Endothelial cell of umbilical vein (primary cell): ENCODE measurements around the gene FAM53B. TPM values are rescaled to one million over a fixed set of nuclear protein-coding genes. Genes with fewer than 3 reads are reported as not detected.

Experiments
- BruUV-seq: library from RNA; stranded (reverse); fragments of 400-500 nt; replicated peaks from 2 replicates; lab custom pipeline; 2021; lab: Mats Ljungman, UMichigan
- CTCF ChIA-PET: fragments of 300-600, 350-600 bp; sonication (Branson Sonifier 250); formaldehyde crosslinking; loops from one replicate; lab custom pipeline; 2021; ENCODE audit warnings: antibody characterized with exemption, inconsistent platforms; lab: Charles Lee
- POLR2A ChIA-PET: fragments of 300-600, 350-600 bp; sonication (Branson Sonifier 250); formaldehyde crosslinking; loops from one replicate; lab custom pipeline; 2021; ENCODE audit warnings: antibody characterized with exemption, inconsistent platforms; lab: Charles Lee
- DNase-seq: peaks from one replicate; pipeline ENCODE4 v3.0.0-alpha.2; 2011; ENCODE audit warnings: low read depth, low spot score
- FAIRE-seq: peaks from 2 replicates; lab custom pipeline; 2011; peaks lifted over from hg19 to GRCh38; lab: Jason Lieb, UNC
- H2AFZ ChIP-seq: 2 replicates; pipeline ENCODE4 v1.6.0; 2012; ENCODE audit warnings: low read depth, low read length, control low read depth, inconsistent platforms
- H3K27ac ChIP-seq: 2 replicates; pipeline ENCODE4 v1.5.1; 2011; ENCODE audit warnings: low read depth, mild to moderate bottlenecking, control low read depth, low read length, moderate library complexity; ENCODE audit not compliant: insufficient read depth
- H3K27me3 ChIP-seq, 2 experiments: 2 replicates each; pipeline versions ENCODE4 v1.6.0 to v1.6.1; 2011; ENCODE audit warnings: low read length in 2 of 2, mixed read lengths in 1 of 2; ENCODE audit not compliant: control insufficient read depth in 2 of 2, insufficient read depth in 2 of 2
- H3K36me3 ChIP-seq, 2 experiments: 2 replicates in 1 of 2; 3 replicates in 1 of 2; pipeline ENCODE4 v1.5.1; 2011; ENCODE audit warnings: low read length in 2 of 2, mild to moderate bottlenecking in 1 of 2, moderate library complexity in 1 of 2; ENCODE audit not compliant: control insufficient read depth in 2 of 2, insufficient read depth in 2 of 2; ENCODE audit errors: extremely low read depth in 1 of 2
- H3K4me1 ChIP-seq: 3 replicates; pipeline ENCODE4 v1.5.1; 2011; ENCODE audit warnings: mild to moderate bottlenecking, low read length; ENCODE audit not compliant: control insufficient read depth, insufficient read depth; ENCODE audit errors: extremely low read depth
- H3K4me2 ChIP-seq: 2 replicates; pipeline ENCODE4 v1.6.1; 2011; ENCODE audit warnings: low read length, control low read depth, mixed read lengths; ENCODE audit not compliant: insufficient read depth
- H3K4me3 ChIP-seq, 3 experiments: fragments of 200-600 bp in 1 of 3; sonication (generic), shearing (Covaris generic) in 1 of 3; replicated peaks in 1 of 3; 2 replicates each; pipeline ENCODE4 v1.5.1; 2011 to 2016; ENCODE audit warnings: control low read depth in 3 of 3, low read length in 3 of 3, mild to moderate bottlenecking in 2 of 3, inconsistent platforms in 1 of 3, low read depth in 1 of 3, moderate library complexity in 1 of 3; ENCODE audit not compliant: insufficient read depth in 1 of 3
- H3K79me2 ChIP-seq: 2 replicates; pipeline ENCODE4 v1.6.0; 2012; ENCODE audit warnings: low read length, inconsistent platforms; ENCODE audit not compliant: control insufficient read depth, insufficient read depth
- H3K9ac ChIP-seq: replicated peaks from 2 replicates; pipeline ENCODE3; 2011; ENCODE audit warnings: low read length, control low read depth; ENCODE audit not compliant: insufficient read depth; ENCODE audit errors: extremely low read depth
- H3K9me1 ChIP-seq: replicated peaks from 3 replicates; pipeline ENCODE4 v1.6.0; 2011; ENCODE audit warnings: mild to moderate bottlenecking, low read length; ENCODE audit not compliant: control insufficient read depth, insufficient read depth; ENCODE audit errors: extremely low read depth
- H3K9me3 ChIP-seq: replicated peaks from 2 replicates; pipeline ENCODE4 v1.5.1; 2012; ENCODE audit warnings: low read length, inconsistent platforms; ENCODE audit not compliant: control insufficient read depth, insufficient read depth
- H4K20me1 ChIP-seq: replicated peaks from 2 replicates; pipeline ENCODE3; 2011; ENCODE audit warnings: mild to moderate bottlenecking, low read length; ENCODE audit not compliant: control insufficient read depth, insufficient read depth; ENCODE audit errors: extremely low read depth
- EZH2 ChIP-seq: IDR thresholded peaks from 2 replicates; pipeline ENCODE4 v1.6.1; 2012; ENCODE audit warnings: borderline replicate concordance, low read depth, mild to moderate bottlenecking, moderate library complexity, low read length, inconsistent platforms; ENCODE audit not compliant: severe bottlenecking
- GATA2 ChIP-seq: IDR thresholded peaks from 2 replicates; pipeline ENCODE4 v1.7.0; 2011; ENCODE audit warnings: low read depth, mild to moderate bottlenecking, moderate library complexity, mixed read lengths, low read length; ENCODE audit not compliant: insufficient read length, insufficient read depth
- JUN ChIP-seq: IDR thresholded peaks from 2 replicates; pipeline ENCODE4 v1.6.1; 2011; ENCODE audit warnings: borderline replicate concordance, low read depth; ENCODE audit not compliant: insufficient read length, insufficient read depth
- MYC ChIP-seq: IDR thresholded peaks from one replicate; pipeline ENCODE4 v1.6.1; 2011; ENCODE audit warnings: mild to moderate bottlenecking, low read depth, low read length
- POLR2A ChIP-seq: IDR thresholded peaks from 2 replicates; pipeline ENCODE4 v1.6.1; 2012; ENCODE audit warnings: low read depth, mild to moderate bottlenecking, control low read depth, low read length
- POLR2AphosphoS5 ChIP-seq: IDR thresholded peaks from 2 replicates; pipeline ENCODE4 v1.6.1; 2012; ENCODE audit warnings: low read depth, mild to moderate bottlenecking, control low read depth, low read length, moderate library complexity; ENCODE audit not compliant: insufficient read depth
- dilution Hi-C: fragments of 300-500 bp; cut with MboI; formaldehyde crosslinking; loops from one replicate; pipeline ENCODE4 v1.15.0; 2019; ENCODE audit warnings: low sequenced_read_pairs; ENCODE audit not compliant: extremely low pct_ligation_motif_present
- intact Hi-C: fragments of 100-400 bp; cut with micrococcal nuclease; formaldehyde crosslinking; loops from one replicate; pipeline ENCODE4 v1.10.0; 2022
- polyA plus RNA-seq, 4 experiments: library from polyadenylated mRNA; depleted of rRNA in 3 of 4; stranded (reverse) in 3 of 4; unstranded in 1 of 4; fragments of >200 nt; gene quantifications; 2 replicates each; pipeline versions ENCODE4 v1.2.1 to v1.2.3, GENCODE V29; 2011 to 2012; ENCODE audit warnings: missing spikeins in 1 of 4
- total RNA-seq: library from RNA; stranded (reverse); gene quantifications from 2 replicates; pipeline ENCODE4 v1.2.3, GENCODE V29; 2021
- TF ChIP-seq, protein P1 (sequence below), 2 donors: IDR thresholded peaks; 1 replicate in 1 of 2; 2 replicates in 1 of 2; pipeline ENCODE4 v1.5.1; 2011; ENCODE audit warnings: low read length in 2 of 2, mild to moderate bottlenecking in 2 of 2, moderate library complexity in 2 of 2, control low read depth in 1 of 2, inconsistent platforms in 1 of 2, low read depth in 1 of 2; ENCODE audit not compliant: insufficient read depth in 1 of 2; ENCODE audit errors: extremely low read depth in 1 of 2
- TF ChIP-seq, protein P2 (sequence below): IDR thresholded peaks from 2 replicates; pipeline ENCODE4 v1.6.1; 2011; ENCODE audit not compliant: insufficient read depth, insufficient read length

Gene FAM53B
- total and polyA plus RNA-seq, 2 donors (not counting 3 experiments of a cell fraction or from before 2014, with no cell fraction given) = 8.5 to 21.1 TPM

DNA sequence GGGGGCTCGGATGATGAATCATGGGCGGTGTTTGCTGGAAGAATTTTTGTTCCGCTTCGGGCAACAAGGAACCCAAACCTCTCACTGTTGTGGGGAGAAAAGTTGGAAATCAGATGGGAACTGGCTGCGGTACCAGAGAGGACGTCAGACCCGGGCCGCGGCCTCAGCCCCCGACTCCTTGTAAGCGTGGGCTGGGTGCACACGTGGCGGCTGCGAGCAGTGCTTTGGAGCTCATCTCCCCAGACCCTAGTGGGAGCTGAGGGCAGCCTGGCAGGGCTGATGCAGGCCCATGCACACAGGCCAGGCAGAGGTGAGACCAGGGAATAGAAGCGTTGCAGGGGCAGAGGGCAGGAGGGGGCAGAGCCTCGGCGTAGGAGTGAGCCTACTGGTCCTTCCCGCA is 136.5 kb downstream of the FAM53B start:
- no peaks in the 10 kb centered on the region for H4K20me1 ChIP-seq
- intact Hi-C loops (loop anchor here (10.0 kb wide), 1 partner anchor 1603 kb away; the partner anchor contains the start of genes ACADSB and IKZF5), dilution Hi-C loops (no loop called here)
- no peak overlapping the region for H2AFZ ChIP-seq
- no peaks in the 10 kb centered on the region for H3K79me2 ChIP-seq
- BruUV-seq = no TSS peak
- no peaks in the 10 kb centered on the region for H3K9me3 ChIP-seq
- DNase-seq = no peak
- H3K27me3 ChIP-seq = no peaks in the 10 kb centered on the region
- H3K36me3 ChIP-seq = no peaks in the 10 kb centered on the region
- no peak overlapping the region for H3K9ac ChIP-seq
- H3K4me3 ChIP-seq = no peak overlapping the region
- POLR2A ChIA-PET = no interaction called here
- CTCF ChIA-PET = interaction anchor here (2.6 kb wide), 1 partner anchor 133 kb away, joined by 19 read pairs; no protein-coding TSS in a partner anchor
- H3K27ac ChIP-seq = no peak overlapping the region
- no peaks in the 10 kb centered on the region for H3K9me1 ChIP-seq
- H3K4me2 ChIP-seq = no peak overlapping the region
- peaks cover 4% of the 10 kb centered on the region for H3K4me1 ChIP-seq
- no peak for FAIRE-seq
- TF ChIP-seq JUN = no peak
- TF ChIP-seq GATA2 = no peak
- no peak for TF ChIP-seq POLR2AphosphoS5
- TF ChIP-seq, protein P1, sequence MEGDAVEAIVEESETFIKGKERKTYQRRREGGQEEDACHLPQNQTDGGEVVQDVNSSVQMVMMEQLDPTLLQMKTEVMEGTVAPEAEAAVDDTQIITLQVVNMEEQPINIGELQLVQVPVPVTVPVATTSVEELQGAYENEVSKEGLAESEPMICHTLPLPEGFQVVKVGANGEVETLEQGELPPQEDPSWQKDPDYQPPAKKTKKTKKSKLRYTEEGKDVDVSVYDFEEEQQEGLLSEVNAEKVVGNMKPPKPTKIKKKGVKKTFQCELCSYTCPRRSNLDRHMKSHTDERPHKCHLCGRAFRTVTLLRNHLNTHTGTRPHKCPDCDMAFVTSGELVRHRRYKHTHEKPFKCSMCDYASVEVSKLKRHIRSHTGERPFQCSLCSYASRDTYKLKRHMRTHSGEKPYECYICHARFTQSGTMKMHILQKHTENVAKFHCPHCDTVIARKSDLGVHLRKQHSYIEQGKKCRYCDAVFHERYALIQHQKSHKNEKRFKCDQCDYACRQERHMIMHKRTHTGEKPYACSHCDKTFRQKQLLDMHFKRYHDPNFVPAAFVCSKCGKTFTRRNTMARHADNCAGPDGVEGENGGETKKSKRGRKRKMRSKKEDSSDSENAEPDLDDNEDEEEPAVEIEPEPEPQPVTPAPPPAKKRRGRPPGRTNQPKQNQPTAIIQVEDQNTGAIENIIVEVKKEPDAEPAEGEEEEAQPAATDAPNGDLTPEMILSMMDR (IDR thresholded peaks at IDR 0.05; ENCODE audit: extremely low read depth in 1 of 2, insufficient read depth in 1 of 2, low read depth in 1 of 2, low read length in 2 of 2) = no peak

DNA sequence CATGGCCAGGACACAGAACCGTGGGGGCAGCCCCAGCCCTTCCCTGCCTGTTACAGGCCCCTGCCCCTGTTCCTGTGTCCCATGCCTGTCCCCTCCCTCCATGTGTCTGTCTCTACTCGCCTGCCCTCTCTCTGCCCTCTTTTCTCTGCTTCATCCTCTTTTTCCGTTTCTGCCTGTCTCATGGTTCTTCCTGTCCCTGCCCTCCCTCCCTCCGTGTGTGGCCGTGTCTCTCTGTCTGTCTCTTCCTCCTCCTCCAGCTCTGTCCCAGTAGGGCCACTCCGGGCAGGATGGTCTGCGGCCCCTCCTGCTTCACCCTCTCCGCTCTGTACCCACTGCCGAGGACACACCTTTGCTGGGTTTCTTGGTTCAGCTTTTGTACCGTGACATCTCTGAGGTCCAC is 137.4 kb downstream of the FAM53B start:
- POLR2A ChIA-PET = no interaction called here

More for the DNA sequence above, 137.4 kb downstream of the FAM53B start:
- dilution Hi-C loops (no loop called here), intact Hi-C loops (loop anchor here (10.0 kb wide), 1 partner anchor 1602 kb away; the partner anchor contains the start of genes ACADSB and IKZF5)
- Histone ChIP-seq H2AFZ (no peak overlapping the region), H3K9me3 (no peaks in the 10 kb centered on the region), H3K27me3 (no peaks in the 10 kb centered on the region), H3K4me1 (no peaks in the 10 kb centered on the region), H3K9me1 (no peaks in the 10 kb centered on the region), H4K20me1 (no peaks in the 10 kb centered on the region), H3K27ac (no peak overlapping the region), H3K4me3 (no peak overlapping the region), H3K79me2 (no peaks in the 10 kb centered on the region), H3K36me3 (no peaks in the 10 kb centered on the region), H3K9ac (no peak overlapping the region), H3K4me2 (no peak overlapping the region)
- CTCF ChIA-PET = no interaction called here
- FAIRE-seq = no peak
- BruUV-seq = no TSS peak
- no peak for DNase-seq
- TF ChIP-seq GATA2 (no peak), POLR2A (no peak), MYC (no peak), JUN (no peak), EZH2 (no peak), POLR2AphosphoS5 (no peak)
- TF ChIP-seq, protein P2, sequence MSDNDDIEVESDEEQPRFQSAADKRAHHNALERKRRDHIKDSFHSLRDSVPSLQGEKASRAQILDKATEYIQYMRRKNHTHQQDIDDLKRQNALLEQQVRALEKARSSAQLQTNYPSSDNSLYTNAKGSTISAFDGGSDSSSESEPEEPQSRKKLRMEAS = no peak
- TF ChIP-seq, protein P1 (IDR thresholded peaks at IDR 0.05; ENCODE audit: extremely low read depth in 1 of 2, insufficient read depth in 1 of 2, low read depth in 1 of 2, low read length in 2 of 2) = no peak
